ENCODE measurements around the gene BLM. TPM values are rescaled to one million over a fixed set of nuclear protein-coding genes. Genes with fewer than 3 reads are reported as not detected.

BLM gene
- total and polyA plus RNA-seq, 4 donors: 2.2 to 8.7 (median 3.8) TPM

GRCh38 chr15:90809536-90809935, 92.4 kb downstream of the BLM start:
- 96 to 98% methylated on average over 4 of the region's 4 CpGs for WGBS, 2 donors
- Histone ChIP-seq H3K36me3 (ENCODE audit: control insufficient read depth in 4 of 4, insufficient read depth in 4 of 4, low read length in 4 of 4) (peaks cover 0 to 6% (median 0%) of the 10 kb centered on the region in 4 donors), H3K27me3 (ENCODE audit: control insufficient read depth in 3 of 3, insufficient read depth in 3 of 3, low read length in 2 of 3) (no peaks in the 10 kb centered on the region), H3K9me3 (ENCODE audit: control insufficient read depth in 4 of 4, insufficient read depth in 3 of 4, low read length in 3 of 4) (no peaks in the 10 kb centered on the region), H3K27ac (ENCODE audit: low read depth in 1 of 2, low read length in 1 of 2) (no peak overlapping the region), H3K9ac (ENCODE audit: insufficient read depth in 1 of 2, low read length in 2 of 2) (no peak overlapping the region), H3K4me1 (ENCODE audit: control insufficient read depth in 5 of 5, insufficient read depth in 5 of 5, low read length in 5 of 5) (no peaks in the 10 kb centered on the region), H3K4me3 (no peak overlapping the region)
- TF ChIP-seq CTCF (IDR thresholded peaks at IDR 0.05; ENCODE audit: control extremely low read depth, extremely low read depth): no peak
- no peak for ATAC-seq (ENCODE audit: insufficient read depth, low FRiP score)
- no peak for DNase-seq

GRCh38 chr15:90810354-90810753, 93.2 kb downstream of the BLM start:
- Histone ChIP-seq H3K9ac (ENCODE audit: insufficient read depth in 1 of 2, low read length in 2 of 2) (no peak overlapping the region), H3K27ac (ENCODE audit: low read depth in 1 of 2, low read length in 1 of 2) (no peak overlapping the region), H3K27me3 (ENCODE audit: control insufficient read depth in 3 of 3, insufficient read depth in 3 of 3, low read length in 2 of 3) (no peaks in the 10 kb centered on the region), H3K36me3 (ENCODE audit: control insufficient read depth in 4 of 4, insufficient read depth in 4 of 4, low read length in 4 of 4) (peaks cover 0 to 6% (median 0%) of the 10 kb centered on the region in 4 donors), H3K4me3 (no peak overlapping the region), H3K9me3 (ENCODE audit: control insufficient read depth in 4 of 4, insufficient read depth in 3 of 4, low read length in 3 of 4) (no peaks in the 10 kb centered on the region), H3K4me1 (ENCODE audit: control insufficient read depth in 5 of 5, insufficient read depth in 5 of 5, low read length in 5 of 5) (no peaks in the 10 kb centered on the region)
- ATAC-seq (ENCODE audit: insufficient read depth, low FRiP score) (no peak), DNase-seq (no peak)
- no peak for TF ChIP-seq CTCF (IDR thresholded peaks at IDR 0.05; ENCODE audit: control extremely low read depth, extremely low read depth)
- WGBS, 2 donors: 86 to 96% methylated on average over 4 of the region's 4 CpGs

GRCh38 chr15:90812171-90812957, 95.2 kb downstream of the BLM start:
- no peaks in the 10 kb centered on the region for H3K27me3 ChIP-seq (ENCODE audit: control insufficient read depth in 3 of 3, insufficient read depth in 3 of 3, low read length in 2 of 3)
- H3K9ac ChIP-seq (ENCODE audit: insufficient read depth in 1 of 2, low read length in 2 of 2): no peak overlapping the region
- no peak for DNase-seq
- peaks cover 0 to 6% (median 0%) of the 10 kb centered on the region in 4 donors for H3K36me3 ChIP-seq (ENCODE audit: control insufficient read depth in 4 of 4, insufficient read depth in 4 of 4, low read length in 4 of 4)
- H3K27ac ChIP-seq (ENCODE audit: low read depth in 1 of 2, low read length in 1 of 2): no peak overlapping the region
- ATAC-seq (ENCODE audit: insufficient read depth, low FRiP score): no peak
- H3K4me1 ChIP-seq (ENCODE audit: control insufficient read depth in 5 of 5, insufficient read depth in 5 of 5, low read length in 5 of 5): no peaks in the 10 kb centered on the region
- no peaks in the 10 kb centered on the region for H3K9me3 ChIP-seq (ENCODE audit: control insufficient read depth in 4 of 4, insufficient read depth in 3 of 4, low read length in 3 of 4)
- H3K4me3 ChIP-seq: no peak overlapping the region
- TF ChIP-seq CTCF (IDR thresholded peaks at IDR 0.05; ENCODE audit: control extremely low read depth, extremely low read depth): no peak
- 39 to 70% methylated on average over 10 of the region's 10 CpGs for WGBS, 2 donors

GRCh38 chr15:90812958-90813265, 95.8 kb downstream of the BLM start:
- no peak overlapping the region for H3K27ac ChIP-seq (ENCODE audit: low read depth in 1 of 2, low read length in 1 of 2)

More at GRCh38 chr15:90812958-90813265, 95.8 kb downstream of the BLM start:
- Histone ChIP-seq H3K36me3 (ENCODE audit: control insufficient read depth in 4 of 4, insufficient read depth in 4 of 4, low read length in 4 of 4) (peaks cover 0 to 6% (median 0%) of the 10 kb centered on the region in 4 donors), H3K4me1 (ENCODE audit: control insufficient read depth in 5 of 5, insufficient read depth in 5 of 5, low read length in 5 of 5) (no peaks in the 10 kb centered on the region), H3K27me3 (ENCODE audit: control insufficient read depth in 3 of 3, insufficient read depth in 3 of 3, low read length in 2 of 3) (no peaks in the 10 kb centered on the region), H3K4me3 (no peak overlapping the region), H3K9me3 (ENCODE audit: control insufficient read depth in 4 of 4, insufficient read depth in 3 of 4, low read length in 3 of 4) (no peaks in the 10 kb centered on the region), H3K9ac (ENCODE audit: insufficient read depth in 1 of 2, low read length in 2 of 2) (no peak overlapping the region)
- ATAC-seq (ENCODE audit: insufficient read depth, low FRiP score) (no peak), DNase-seq (no peak)
- TF ChIP-seq CTCF (IDR thresholded peaks at IDR 0.05; ENCODE audit: control extremely low read depth, extremely low read depth): no peak
- 57 to 81% methylated on average over 6 of the region's 6 CpGs for whole genome bisulfite sequencing, 2 donors

Measured in lung (tissue), 12 donors.